ENCODE data around the gene PUS7. TPM values are rescaled to one million over a fixed set of nuclear protein-coding genes. Genes with fewer than 3 reads are reported as not detected.

Gene PUS7
- total and polyA plus RNA-seq, 2 of the 4 experiments (the other 2 are of a cell fraction) = 11.7 to 17.0 TPM

DNA sequence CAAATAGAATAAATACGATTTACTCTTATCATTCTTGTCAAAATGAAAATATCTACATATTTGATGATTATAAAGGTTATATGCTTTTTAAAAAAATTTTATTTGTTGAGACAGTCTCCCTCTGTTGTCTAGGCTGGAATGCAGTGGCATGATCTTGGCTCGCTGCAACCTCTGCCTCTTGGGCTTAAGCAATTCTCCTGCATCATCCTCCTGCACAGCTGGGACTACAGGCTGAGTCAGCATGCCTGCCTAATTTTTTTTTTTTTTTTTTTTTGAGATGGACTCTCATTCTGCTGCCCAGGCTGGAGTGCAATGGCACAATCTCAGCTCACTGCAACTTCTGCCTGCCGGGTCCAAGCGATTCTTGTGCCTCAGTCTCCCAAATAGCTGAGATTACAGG lies 48.9 kb downstream of the PUS7 start:
- no peak overlapping the region for H3K4me3 ChIP-seq (ENCODE audit: insufficient read depth, low read depth, low read length)
- H3K9me3 ChIP-seq (ENCODE audit: control insufficient read depth, insufficient read depth, low read length) = no peaks in the 10 kb centered on the region
- H3K36me3 ChIP-seq (ENCODE audit: control insufficient read depth, insufficient read depth, low read length) = peaks cover 2% of the 10 kb centered on the region
- ChIA-PET CTCF (interaction anchor here (1.1 kb wide), 1 partner anchor 105 kb away, joined by 5 read pairs; no protein-coding TSS in a partner anchor), POLR2A (ENCODE audit: unreplicated experiment) (no interaction called here)
- H3K79me1 ChIP-seq (ENCODE audit: low read depth in 1 of 2, low read length in 2 of 2) = 0 out of 4 replicates have a peak, but pooled peaks cover 0 to 2% of the 10 kb centered on the region in 2 experiments
- H3K56ac ChIP-seq (ENCODE audit: extremely low read depth, insufficient read depth, low read length) = no peak overlapping the region
- TF ChIP-seq RAD21 (IDR thresholded peaks at IDR 0.05; ENCODE audit: low read length) (no peak), NFE2L2 (IDR thresholded peaks at IDR 0.05; ENCODE audit: low read depth, low read length) (peak; percentile 77), BHLHE40 (IDR thresholded peaks at IDR 0.05; ENCODE audit: low read depth, low read length) (peak; percentile 44), CEBPB (IDR thresholded peaks at IDR 0.05; ENCODE audit: low read depth, low read length) (peak; percentile 93), FOS (IDR thresholded peaks at IDR 0.05; ENCODE audit: low read depth, low read length) (peak; percentile 57; the same call in 1 of the 2 replicates), MAFK (IDR thresholded peaks at IDR 0.05; ENCODE audit: low read depth, low read length) (peak; percentile 85)
- no peaks in the 10 kb centered on the region for H4K20me1 ChIP-seq (ENCODE audit: insufficient read depth, low read length)
- H2BK15ac ChIP-seq (ENCODE audit: low read depth, low read length) = no peak overlapping the region
- no peak overlapping the region for H2BK120ac ChIP-seq (ENCODE audit: low read depth, low read length)
- no peak overlapping the region for H3K14ac ChIP-seq (replicated peaks; ENCODE audit: low read depth, low read length)
- peaks cover 4% of the 10 kb centered on the region for H3K4me1 ChIP-seq (ENCODE audit: control insufficient read depth, insufficient read depth, low read length)
- no peak overlapping the region for H3K9ac ChIP-seq (ENCODE audit: low read depth, low read length)
- H4K91ac ChIP-seq (ENCODE audit: insufficient read depth, low read depth, low read length) = no peak overlapping the region
- H3K23ac ChIP-seq (ENCODE audit: low read depth, low read length) = no peak overlapping the region
- H3K18ac ChIP-seq (ENCODE audit: low read depth, low read length) = no peak overlapping the region
- H2AK9ac ChIP-seq (replicated peaks; ENCODE audit: low read depth, low read length, poor library complexity) = no peak overlapping the region
- H2BK5ac ChIP-seq (ENCODE audit: low read depth, low read length, poor library complexity, severe bottlenecking) = no peak overlapping the region
- H3K27ac ChIP-seq (ENCODE audit: insufficient read depth, low read length) = peak overlapping the region; percentile 27; the same call in 1 of the 2 replicates
- H2AFZ ChIP-seq (replicated peaks; ENCODE audit: low read length, poor library complexity) = no peak overlapping the region
- H2BK20ac ChIP-seq (ENCODE audit: low read depth, low read length) = no peak overlapping the region
- WGBS, 2 experiments (ENCODE audit: extremely low coverage in 2 of 2, insufficient read length in 1 of 2) = no CpG with 5 or more reads among the region's 4 CpGs
- intact Hi-C loops (cut with micrococcal nuclease) (no loop called here), dilution Hi-C loops (cut with HindIII; ENCODE audit: low sequenced_read_pairs, unreplicated experiment) (no loop called here), in situ Hi-C loops (cut with MboI; ENCODE audit: low sequenced_read_pairs) (no loop called here)
- H2AK5ac ChIP-seq (ENCODE audit: low read depth, low read length) = no peak overlapping the region
- BruUV-seq (replicated peaks) = no TSS peak
- H3K4ac ChIP-seq (ENCODE audit: low read depth, low read length) = no peak overlapping the region
- ATAC-seq (ENCODE audit: low read depth) (peak; percentile 93), DNase-seq (peak; percentile 91)
- H4K5ac ChIP-seq (ENCODE audit: low read depth, low read length) = no peak overlapping the region
- H3K9me1 ChIP-seq (ENCODE audit: insufficient read depth, low read length) = 0 out of 2 replicates have a peak, but pooled peaks cover 3% of the 10 kb centered on the region
- no peak overlapping the region for H4K8ac ChIP-seq (ENCODE audit: low read depth in 2 of 2, low read length in 2 of 2)
- no peak overlapping the region for H3K4me2 ChIP-seq (ENCODE audit: low read depth, low read length)
- H3K27me3 ChIP-seq (ENCODE audit: control insufficient read depth, insufficient read depth, low read length) = no peaks in the 10 kb centered on the region
